Type B pancreatic cell (in vitro differentiated cells): ENCODE measurements around the gene TRAK2. TPM values are rescaled to one million over a fixed set of nuclear protein-coding genes. Genes with fewer than 3 reads are reported as not detected.
A peak's percentile ranks its signal among the peaks of the same experiment; 100 is the strongest.

Experiments
- DNase-seq: peaks from one replicate; pipeline ENCODE4 v3.0.0; 2021; ENCODE audit warnings: mixed read lengths; ENCODE audit not compliant: unreplicated experiment; ENCODE audit errors: extremely low spot score
- H3K27ac Mint-ChIP-seq: 2 replicates; pipeline ENCODE4 v1.8.0; 2021; ENCODE audit warnings: mild to moderate bottlenecking, mixed read lengths
- H3K27me3 Mint-ChIP-seq: 2 replicates; pipeline ENCODE4 v1.8.0; 2021; ENCODE audit warnings: mixed read lengths
- H3K36me3 Mint-ChIP-seq: 2 replicates; pipeline ENCODE4 v1.8.0; 2021; ENCODE audit warnings: mixed read lengths
- H3K4me1 Mint-ChIP-seq: one replicate; pipeline ENCODE4 v1.8.0; 2021; ENCODE audit warnings: mixed read lengths; ENCODE audit not compliant: unreplicated experiment
- H3K4me3 Mint-ChIP-seq: 2 replicates; pipeline ENCODE4 v1.8.0; 2021; ENCODE audit warnings: mild to moderate bottlenecking, mixed read lengths
- H3K9me3 Mint-ChIP-seq: 2 replicates; pipeline ENCODE4 v1.8.0; 2021; ENCODE audit warnings: mixed read lengths
- total RNA-seq: library from RNA; stranded (reverse); gene quantifications from 2 replicates; pipeline ENCODE4 v1.2.1, GENCODE V29; 2021; ENCODE audit warnings: low replicate concordance
- TF ChIP-seq, protein P1 (sequence below): fragments of 200-600 bp; sonication (generic); conservative IDR thresholded peaks from 2 replicates; pipeline ENCODE4 v1.5.0; 2021; ENCODE audit warnings: antibody characterized with exemption, mild to moderate bottlenecking

The TRAK2 gene
- total RNA-seq, 1 donor from 2014 or later: 24.6 TPM

DNA sequence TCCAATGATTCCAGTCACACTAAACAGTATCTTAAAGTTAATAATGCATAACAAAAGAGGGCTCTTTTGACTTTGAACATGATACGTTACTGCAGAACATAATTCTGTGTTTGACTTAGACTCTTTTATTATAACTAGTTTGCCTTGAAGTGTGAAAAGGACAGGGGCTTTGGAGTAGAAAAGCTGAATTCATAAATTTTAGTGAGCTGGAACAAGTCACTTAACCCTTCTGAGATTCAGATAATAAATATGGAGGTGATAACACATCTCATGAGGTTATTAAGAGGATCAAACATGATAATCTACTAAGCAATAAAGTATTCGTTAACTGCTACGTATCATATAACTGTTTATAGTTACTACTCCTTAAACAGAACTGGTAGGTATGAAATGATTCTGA, 49.4 kb downstream of the TRAK2 start:
- Mint-ChIP-seq H3K4me1 (peaks cover 13% of the 10 kb centered on the region), H3K27me3 (no peaks in the 10 kb centered on the region), H3K27ac (no peak overlapping the region), H3K9me3 (no peaks in the 10 kb centered on the region), H3K36me3 (peaks cover 3% of the 10 kb centered on the region), H3K4me3 (no peak overlapping the region)
- DNase-seq: no peak
- TF ChIP-seq, protein P1, sequence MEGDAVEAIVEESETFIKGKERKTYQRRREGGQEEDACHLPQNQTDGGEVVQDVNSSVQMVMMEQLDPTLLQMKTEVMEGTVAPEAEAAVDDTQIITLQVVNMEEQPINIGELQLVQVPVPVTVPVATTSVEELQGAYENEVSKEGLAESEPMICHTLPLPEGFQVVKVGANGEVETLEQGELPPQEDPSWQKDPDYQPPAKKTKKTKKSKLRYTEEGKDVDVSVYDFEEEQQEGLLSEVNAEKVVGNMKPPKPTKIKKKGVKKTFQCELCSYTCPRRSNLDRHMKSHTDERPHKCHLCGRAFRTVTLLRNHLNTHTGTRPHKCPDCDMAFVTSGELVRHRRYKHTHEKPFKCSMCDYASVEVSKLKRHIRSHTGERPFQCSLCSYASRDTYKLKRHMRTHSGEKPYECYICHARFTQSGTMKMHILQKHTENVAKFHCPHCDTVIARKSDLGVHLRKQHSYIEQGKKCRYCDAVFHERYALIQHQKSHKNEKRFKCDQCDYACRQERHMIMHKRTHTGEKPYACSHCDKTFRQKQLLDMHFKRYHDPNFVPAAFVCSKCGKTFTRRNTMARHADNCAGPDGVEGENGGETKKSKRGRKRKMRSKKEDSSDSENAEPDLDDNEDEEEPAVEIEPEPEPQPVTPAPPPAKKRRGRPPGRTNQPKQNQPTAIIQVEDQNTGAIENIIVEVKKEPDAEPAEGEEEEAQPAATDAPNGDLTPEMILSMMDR: no peak

DNA sequence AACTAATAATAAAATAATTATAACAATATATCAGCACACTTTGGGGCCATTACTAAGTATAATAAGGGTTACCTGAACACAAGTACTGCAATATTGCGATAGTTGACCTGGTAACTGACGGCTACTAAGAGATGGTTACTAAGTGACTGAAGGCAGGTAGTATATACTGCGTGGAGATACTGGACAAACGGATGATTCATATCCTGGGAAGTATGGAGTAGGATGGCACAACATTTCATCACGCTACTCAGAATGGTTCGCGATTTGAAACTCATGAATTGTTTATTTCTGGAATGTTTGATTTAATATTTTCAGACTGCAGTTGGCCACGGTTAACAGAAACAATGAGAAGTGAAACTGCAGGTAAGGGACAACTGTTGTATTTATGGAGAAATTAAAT, 54.7 kb downstream of the TRAK2 start:
- Mint-ChIP-seq H3K36me3 (peaks cover 7% of the 10 kb centered on the region), H3K27me3 (no peaks in the 10 kb centered on the region), H3K27ac (no peak overlapping the region), H3K4me1 (no peaks in the 10 kb centered on the region), H3K9me3 (no peaks in the 10 kb centered on the region), H3K4me3 (no peak overlapping the region)
- DNase-seq: no peak
- TF ChIP-seq, protein P1: no peak

DNA sequence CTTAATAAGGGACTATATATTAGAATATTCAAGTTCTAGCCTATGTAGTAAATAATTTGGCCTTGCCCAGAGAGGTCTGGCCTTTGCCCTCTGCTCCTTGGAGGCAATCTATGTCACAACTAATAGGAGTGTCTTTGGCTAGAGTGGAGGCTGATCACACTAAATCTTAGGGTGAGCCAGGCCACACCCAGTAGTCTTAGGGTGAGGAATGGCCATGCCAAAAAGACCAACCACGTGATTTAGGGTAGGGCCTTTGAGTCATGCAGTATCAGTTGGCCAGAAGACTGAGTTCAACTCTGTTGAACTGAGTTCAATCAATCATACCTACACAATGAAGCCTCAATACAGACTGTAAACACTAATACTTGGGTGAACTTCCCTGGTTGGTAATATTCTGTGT, 68.1 kb downstream of the TRAK2 start:
- Mint-ChIP-seq H3K36me3 (peaks cover 36% of the 10 kb centered on the region), H3K27me3 (no peaks in the 10 kb centered on the region)

DNA sequence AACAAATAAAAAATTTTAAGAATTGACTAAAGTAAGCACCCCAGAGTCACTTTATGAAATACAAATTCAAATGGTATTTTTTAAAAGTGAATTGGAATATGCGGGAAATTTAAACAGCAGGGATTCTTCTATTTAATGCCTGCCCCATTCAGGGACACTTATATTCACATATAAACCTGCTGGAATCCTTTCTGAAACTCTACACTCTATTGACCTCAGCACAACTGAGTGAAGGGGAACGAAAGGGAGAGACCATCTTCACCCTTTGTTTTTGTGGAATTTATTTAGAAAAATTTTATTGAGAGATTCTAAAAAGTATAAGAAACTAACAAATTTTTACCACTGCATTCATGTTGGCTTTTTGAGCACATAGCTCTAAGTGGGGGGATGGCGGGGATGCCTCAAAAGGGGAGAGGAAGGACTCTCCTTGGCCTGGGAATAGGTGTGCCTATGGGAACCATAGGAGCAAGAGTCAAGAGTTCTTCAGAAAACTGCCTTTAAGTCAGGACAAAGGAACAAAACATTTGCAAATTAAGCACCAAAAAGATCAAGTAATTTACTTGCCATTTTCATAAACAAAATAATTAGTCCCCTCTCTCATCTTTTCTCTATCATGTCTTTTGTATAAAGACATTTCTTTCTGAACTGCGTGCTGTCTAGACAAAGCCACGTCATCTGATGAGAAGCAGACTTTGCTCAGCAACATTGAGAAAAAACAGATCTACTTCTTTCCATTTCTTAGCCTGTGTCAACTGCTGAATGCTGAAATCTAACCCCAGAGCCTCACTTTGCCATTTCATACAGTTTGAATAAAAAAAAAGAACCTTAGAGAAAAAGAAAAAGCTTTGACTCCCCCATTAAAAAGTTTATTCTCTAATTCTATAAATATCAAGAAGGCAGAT, 72.5 kb downstream of the TRAK2 start:
- peak overlapping the region; percentile 42 for H3K27ac Mint-ChIP-seq
- no peak overlapping the region for H3K4me3 Mint-ChIP-seq
- peaks cover 5% of the 10 kb centered on the region for H3K4me1 Mint-ChIP-seq
- no peak for DNase-seq
- H3K36me3 Mint-ChIP-seq: peaks cover 30% of the 10 kb centered on the region
- no peaks in the 10 kb centered on the region for H3K9me3 Mint-ChIP-seq
- no peaks in the 10 kb centered on the region for H3K27me3 Mint-ChIP-seq
- TF ChIP-seq, protein P1: no peak

More for the DNA sequence above, 68.1 kb downstream of the TRAK2 start:
- no peak overlapping the region for H3K27ac Mint-ChIP-seq
- no peak for DNase-seq
- TF ChIP-seq, protein P1: no peak
- H3K9me3 Mint-ChIP-seq: no peaks in the 10 kb centered on the region
- H3K4me1 Mint-ChIP-seq: peaks cover 5% of the 10 kb centered on the region
- H3K4me3 Mint-ChIP-seq: no peak overlapping the region

DNA sequence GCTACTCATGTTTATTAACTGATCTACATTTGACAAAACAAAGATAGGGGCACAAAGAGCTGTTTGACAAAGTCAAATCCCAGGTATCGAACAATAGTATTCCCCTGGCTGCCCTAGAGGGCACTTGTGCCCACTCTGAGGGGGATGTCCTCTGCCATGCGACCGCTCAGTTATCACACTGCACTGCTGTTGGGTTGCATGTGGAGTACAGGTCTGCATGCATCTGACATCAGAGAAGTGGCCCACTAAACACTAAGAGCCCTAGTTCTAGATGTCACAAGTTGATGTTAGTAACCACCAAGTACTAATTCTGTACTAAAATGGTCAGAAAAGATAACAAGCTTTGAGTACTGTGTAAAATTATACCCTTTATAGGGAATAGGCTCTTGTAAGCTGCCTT, 74.0 kb downstream of the TRAK2 start:
- H3K9me3 Mint-ChIP-seq: no peaks in the 10 kb centered on the region
- H3K4me1 Mint-ChIP-seq: peaks cover 5% of the 10 kb centered on the region
- TF ChIP-seq, protein P1: no peak
- DNase-seq: no peak
- no peaks in the 10 kb centered on the region for H3K27me3 Mint-ChIP-seq
- no peak overlapping the region for H3K27ac Mint-ChIP-seq
- H3K36me3 Mint-ChIP-seq: peaks cover 34% of the 10 kb centered on the region
- no peak overlapping the region for H3K4me3 Mint-ChIP-seq
